Fibroblast of skin of abdomen (primary cell): ENCODE results near the gene COX6B2. TPM values are rescaled to one million over a fixed set of nuclear protein-coding genes. Genes with fewer than 3 reads are reported as not detected.
"Not testable (repeated sequence)": the region's sequence is repeated elsewhere in the genome, so short reads cannot be mapped to it uniquely, and the experiment has no call there.

ENCODE experiments used
- DNase-seq: peaks from one replicate; pipeline ENCODE4 v3.0.0-alpha.2; 2013
- polyA plus RNA-seq, 2 experiments: library from polyadenylated mRNA; unstranded; fragments of 120-200 nt; gene quantifications; one replicate each; pipeline ENCODE4 v1.2.1, GENCODE V29; 2013; ENCODE audit not compliant: insufficient read length in 2 of 2

Gene COX6B2, protein sequence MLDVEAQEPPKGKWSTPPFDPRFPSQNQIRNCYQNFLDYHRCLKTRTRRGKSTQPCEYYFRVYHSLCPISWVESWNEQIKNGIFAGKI
- 0.55 TPM for polyA plus RNA-seq (2013, experiment 1 of 2; ENCODE audit: insufficient read length)
- polyA plus RNA-seq (2013, experiment 2 of 2; ENCODE audit: insufficient read length), result 0.20 TPM

DNA sequence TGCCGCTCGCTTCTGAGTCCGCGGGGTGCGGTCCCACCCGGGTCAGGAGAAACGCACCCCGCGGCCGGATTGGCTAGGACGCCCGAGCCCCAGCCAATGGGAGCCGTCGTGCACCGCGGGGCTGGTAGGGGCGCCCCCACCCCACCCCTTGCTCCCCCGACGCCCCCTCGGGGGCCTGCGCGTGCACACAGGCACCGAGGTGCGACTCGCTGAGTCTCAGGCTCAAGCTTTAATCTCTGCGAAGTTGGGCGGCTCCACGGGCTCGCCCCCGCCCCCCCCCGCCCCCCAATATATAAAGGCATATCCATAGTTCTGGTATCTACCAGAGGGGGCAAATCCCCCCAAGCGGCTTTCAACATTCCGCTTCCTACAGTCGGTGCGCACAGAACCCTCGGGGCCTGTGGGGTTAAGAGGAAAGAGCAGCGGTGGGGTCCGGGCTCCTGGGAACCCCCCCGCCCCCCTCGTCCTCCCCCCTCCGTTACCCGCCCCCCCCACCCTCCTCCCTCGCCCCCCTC is at the start of gene COX6B2:
COX6B2 (minus strand) TSS at position 22 of the 515 bp plus-strand sequence. CDS start 198 bp downstream, outside the sequence.
- DNase-seq, result no peak

DNA sequence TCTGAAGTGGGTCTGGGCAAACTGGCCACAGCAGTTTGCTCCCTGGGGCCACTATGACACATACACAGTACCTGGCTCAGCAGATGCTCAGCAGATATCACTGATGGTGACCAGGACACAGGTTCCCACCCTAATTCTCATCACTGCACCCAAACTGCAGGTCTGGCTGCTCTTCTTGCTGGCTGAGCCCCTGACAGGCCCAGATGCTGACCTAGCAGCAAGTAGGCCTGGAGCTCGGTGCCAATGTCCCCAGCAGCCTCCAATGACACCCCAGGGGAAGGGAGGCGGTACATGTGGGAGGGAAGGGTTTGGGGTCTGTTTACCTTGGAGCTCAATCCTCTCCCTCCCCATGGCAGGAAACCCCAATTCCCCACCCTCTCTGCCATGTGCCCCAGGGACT is 48.0 kb upstream of the COX6B2 start:
- no peak for DNase-seq

DNA sequence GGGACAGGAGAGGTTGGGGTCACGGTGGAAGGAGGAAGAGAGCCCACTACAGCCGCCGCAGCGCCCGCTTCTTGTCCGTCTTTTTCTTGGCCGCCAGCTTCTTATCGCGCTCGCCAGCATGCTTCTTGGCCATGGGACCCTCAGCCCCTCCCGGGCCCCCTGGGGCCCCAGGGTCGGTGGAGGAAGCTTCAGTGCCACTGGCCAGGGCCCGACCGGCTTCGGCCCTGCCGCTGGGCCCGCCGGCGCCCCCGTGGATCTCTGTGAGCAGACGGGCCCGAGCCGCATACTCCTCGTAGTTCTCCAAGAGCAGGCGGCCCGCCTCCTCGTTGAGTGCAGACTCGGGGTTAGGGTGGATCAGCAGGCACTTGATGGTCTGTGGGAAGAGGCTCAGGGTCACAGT is 46.9 kb upstream of the COX6B2 start:
- not testable (repeated sequence) for DNase-seq

DNA sequence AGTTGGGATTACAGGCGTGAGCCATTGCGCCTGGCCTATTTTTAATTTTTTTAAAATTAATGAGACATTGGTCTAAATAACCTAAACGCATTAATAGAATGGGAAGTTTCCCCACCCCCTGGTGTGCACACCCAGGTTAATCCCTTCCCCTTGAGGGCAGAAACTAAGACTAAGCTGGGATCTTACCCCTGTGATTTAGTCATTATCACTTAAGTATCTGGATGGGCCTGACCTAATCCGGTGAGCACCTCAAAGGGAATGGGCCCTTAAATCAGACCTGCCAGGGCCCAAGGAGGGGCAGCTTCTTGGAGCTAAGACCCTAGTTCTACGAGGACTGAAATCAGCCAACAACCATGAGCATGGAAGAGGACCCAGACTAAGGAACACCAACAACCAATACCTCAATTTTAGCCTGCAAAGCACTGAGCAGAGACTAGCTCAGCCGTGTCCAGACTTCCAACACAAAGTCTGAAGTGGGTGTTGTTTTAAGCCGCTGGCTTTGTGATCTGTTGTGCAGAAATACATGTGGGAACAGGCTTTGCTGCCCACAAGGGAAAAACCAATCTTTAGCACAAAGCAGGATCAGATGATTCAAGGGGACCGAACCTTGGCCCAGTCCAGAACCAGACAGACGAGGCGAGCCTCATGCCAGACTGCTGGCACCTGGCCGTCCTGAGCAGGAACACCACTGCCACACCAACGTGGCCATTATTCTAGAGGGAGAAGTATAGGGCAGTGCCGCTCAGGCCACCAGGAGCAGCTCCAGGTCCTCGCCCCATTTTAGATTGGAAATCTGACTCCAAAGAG is 46.0 kb upstream of the COX6B2 start:
- no peak for DNase-seq

DNA sequence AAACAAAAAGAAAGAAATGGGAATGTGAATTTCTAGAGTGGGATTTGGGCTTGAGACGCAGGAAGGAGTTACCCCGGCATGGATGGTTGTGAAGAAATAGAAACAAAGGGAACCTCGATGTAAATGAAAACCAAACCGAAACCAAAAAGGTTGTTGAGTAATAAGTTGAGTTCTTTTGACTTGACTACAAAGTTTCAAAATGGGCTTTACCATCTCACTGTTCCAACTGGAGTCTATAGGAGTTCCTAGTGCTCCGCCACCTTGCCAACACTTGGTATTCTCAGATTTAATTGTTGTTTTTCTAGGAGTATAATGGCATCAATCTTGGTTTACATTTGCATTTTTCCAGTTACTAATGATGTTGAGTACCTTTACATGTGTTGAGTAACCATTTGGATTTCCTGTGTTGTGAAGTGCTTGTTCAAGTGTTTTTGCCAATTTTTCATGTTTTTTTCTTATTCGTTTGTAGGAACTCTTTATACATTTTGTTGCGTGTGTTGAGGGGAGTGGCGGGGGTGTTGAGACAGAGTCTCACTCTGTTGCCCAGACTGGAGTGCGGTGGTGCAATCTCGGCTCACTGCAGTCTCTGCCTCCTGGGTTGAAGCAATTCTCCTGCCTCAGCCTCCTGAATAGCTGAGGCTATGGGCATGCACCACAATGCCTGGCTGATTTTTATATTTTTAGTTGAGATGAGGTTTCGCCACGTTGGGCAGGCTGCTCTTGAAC is 43.8 kb upstream of the COX6B2 start:
- DNase-seq, result no peak

DNA sequence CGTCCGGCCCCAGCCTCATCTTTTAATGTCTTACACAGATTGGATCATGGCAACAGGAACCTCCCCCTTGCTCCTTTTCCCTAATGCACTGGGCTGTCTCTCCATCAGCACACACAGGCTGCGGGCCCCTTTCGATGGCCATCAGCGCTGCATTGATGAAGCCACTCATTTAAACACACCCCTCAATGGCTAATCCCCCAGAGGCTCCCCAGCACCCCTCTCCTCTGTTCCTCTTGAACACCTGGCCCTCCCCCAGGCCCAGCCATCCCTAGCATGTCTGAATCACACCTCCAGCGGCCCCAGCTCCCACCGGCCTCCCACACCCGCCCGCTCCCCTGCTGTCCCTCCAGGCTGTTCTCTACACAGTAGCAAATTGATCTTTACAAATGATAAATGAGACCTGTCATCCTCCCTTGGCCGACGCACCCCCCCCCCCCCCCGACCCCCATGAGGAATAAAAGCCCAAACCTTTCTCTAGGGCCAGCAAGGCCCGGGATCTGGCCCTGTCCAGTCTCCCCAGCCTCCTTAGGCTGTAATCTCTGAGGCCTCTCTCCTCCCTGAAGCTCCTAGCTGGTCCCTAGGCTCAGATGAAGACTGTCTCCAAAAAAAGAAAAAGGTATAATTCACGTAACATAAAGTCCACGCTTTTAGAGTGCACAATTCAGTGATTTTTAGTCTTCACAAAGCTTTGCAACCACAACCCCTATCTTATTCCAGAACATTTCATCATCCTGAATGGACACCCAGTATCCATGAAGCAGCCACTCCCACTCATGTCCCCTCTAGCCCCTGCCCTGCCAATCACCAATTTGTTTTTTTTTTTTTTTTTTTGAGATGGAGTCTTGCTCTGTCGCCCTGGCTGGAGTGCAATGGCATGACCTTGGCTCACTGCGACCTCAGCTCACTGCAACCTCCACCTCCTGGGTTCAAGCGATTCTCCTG is 38.6 kb upstream of the COX6B2 start:
- DNase-seq, result no peak

DNA sequence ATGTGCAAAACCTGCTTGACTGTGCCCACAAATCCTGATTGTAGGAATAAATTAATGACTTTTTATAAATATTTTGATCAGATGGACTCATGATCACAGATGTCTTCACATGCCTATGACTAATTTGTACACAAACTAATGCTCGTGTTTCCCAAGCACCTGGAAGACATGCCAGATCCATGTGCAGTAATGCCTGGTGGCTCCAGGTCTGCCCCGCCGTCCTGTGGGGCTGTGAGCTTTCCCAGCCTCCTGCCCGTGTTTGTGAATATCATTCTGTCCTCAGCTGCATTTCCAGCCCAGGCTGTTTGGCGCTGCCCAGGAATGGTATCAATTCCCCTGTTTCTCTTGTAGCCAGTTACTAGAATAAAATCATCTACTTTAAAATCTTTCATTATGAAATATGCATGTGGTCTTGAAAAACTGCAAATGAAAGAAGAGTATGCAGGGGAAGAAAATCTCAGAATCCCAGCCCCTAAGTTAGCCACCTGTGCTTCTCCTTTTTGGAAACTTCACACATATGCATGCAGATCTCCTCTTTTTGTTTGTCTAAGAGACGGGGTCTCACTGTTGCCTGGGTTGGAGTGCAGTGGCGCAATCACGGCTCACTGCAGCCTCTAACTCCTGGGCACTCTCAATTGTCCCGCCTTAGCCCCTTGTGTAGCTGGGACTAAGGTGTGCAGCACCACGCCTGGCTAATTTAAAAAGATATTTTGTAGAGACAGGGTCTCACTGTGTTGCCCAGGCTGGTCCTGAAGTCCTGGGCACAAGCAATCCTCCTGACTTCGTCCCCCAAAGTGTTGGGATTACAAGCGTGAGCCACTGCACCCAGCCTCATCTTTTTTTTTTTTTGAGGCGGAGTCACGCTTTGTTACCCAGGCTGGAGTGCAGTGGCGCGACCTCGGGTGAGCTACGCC is 37.4 kb upstream of the COX6B2 start:
- no peak for DNase-seq

DNA sequence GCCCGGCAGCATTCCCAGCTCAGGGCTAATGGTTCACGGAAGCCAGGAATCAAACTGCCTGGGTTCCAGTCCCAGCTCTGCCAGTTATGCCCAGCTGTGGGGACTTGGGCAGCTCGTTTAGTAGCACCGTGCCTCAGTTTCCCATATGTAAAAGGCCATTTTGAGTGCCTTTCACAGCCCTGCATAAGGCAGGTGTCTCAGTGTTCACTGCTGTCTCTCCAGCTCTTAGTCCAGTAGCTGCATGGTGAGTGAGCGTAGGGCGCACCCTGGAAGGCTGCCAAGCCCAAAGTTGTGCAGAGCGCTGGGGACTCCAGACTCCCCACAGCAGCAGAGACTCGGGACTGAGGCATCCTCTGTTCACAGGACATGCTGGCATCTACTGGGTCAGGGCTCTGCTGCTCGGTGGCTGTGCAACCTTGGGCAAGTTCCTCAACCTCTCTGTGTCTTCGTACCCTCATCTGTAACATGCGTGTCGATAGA is 36.7 kb upstream of the COX6B2 start:
- DNase-seq, result no peak

DNA sequence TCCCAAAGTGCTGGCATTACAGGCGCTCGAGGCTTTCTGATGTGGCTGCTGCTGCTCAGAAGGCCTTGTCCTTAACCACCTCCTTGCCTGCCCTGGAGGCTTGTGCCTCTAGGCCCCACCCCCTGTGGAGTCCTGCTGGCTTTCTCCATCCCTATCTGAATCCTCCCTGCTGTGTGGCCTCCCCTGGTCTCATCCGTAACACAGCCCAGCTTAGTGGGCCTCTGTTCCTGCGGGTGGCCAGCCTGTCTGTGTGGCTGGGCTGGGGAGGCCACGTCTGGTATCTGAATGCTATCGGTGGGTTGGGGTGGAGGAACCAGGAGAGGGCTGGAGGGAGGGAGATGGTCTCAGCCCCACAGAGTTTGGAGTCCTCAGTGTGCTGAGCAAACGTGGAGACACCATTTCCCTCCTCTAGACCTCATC is 36.0 kb upstream of the COX6B2 start:
- DNase-seq, result no peak

DNA sequence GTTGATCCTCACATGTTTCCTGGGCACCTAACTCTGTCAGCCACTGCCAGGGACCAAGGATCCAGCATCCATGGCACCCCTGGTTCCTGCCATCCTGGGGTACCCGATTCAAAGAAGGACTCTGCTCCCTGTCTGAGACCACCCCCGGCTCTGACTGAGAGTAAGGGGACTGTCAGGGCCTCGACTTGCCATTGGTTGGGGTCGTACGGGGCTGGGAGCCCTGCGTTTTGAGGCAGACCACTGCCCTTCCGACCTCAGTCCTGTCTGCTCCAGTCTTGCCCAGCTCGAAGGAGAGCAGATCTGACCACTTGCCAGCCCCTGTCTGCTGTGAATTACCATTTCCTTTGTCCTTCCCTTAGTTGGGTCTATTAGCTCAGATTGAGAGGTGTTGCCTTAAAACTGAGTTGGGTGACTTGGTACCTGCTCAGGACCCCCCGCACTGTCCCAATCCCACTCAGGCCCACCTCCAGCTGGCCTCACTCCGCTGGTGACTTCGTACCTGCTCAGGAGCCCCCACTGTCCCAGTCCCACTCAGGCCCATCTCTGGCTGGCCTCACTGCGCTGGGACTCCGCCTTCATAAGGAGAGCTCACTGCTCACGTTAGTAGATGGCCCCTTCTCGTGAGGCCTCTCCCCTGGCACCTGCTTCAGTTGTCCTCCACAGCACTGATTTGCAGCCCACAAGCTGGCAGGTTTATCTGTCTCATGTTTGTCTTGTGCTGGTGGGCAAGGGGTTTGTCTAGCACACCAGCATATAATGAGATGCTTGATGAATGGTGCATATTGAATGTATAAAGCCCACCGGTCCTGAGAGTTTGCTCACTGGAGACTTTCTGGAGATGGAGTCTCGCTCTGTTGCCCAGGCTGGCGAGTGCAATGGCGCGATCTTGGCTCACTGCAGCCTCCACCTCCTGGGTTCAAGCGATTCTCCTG is 35.1 kb upstream of the COX6B2 start:
- no peak for DNase-seq

DNA sequence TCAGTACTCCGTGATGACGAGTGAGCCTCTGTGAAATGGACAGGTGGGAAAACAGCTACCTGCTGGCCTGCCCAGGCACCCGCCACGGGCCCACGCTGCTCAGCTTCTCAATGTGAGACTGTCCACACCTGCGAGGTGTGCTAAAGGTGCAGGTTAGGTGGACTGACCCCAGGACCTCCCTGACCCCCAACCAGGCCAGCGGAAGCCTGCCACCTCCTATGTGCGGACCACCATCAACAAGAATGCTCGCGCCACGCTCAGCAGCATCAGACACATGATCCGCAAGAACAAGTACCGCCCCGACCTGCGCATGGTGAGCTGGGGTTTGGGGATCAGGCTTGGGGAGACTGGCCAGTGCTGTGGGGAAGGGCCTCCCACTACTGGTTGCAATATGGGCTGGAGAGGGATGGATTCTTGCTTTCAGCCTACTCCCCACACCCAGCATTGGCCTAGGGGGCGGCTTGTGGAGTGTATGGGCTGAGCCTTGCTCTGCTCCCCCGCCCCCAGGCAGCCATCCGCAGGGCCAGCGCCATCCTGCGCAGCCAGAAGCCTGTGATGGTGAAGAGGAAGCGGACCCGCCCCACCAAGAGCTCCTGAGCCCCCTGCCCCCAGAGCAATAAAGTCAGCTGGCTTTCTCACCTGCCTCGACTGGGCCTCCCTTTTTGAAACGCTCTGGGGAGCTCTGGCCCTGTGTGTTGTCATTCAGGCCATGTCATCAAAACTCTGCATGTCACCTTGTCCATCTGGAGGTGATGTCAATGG is 33.4 kb upstream of the COX6B2 start:
- DNase-seq, result no peak

DNA sequence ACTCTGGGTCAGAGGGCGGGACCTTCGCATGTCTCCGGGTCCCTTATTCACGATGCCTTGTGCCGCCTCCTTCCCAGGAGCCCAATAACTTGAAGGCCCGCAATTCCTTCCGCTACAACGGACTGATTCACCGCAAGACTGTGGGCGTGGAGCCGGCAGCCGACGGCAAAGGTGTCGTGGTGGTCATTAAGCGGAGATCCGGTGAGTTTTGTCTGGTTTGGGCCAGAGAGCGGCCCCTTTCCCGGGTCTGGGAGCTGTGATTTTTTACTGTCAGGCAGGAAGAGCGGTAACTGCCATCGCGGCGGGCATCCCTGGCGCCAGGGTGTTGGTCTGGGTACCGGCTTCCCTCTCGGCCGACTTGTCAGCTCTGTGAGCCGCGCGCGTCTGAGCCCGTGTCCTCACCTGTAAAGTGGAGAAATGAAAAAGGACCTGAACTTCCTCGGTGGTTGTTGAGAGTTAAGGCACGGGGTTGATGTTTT is 32.0 kb upstream of the COX6B2 start:
- no peak for DNase-seq

DNA sequence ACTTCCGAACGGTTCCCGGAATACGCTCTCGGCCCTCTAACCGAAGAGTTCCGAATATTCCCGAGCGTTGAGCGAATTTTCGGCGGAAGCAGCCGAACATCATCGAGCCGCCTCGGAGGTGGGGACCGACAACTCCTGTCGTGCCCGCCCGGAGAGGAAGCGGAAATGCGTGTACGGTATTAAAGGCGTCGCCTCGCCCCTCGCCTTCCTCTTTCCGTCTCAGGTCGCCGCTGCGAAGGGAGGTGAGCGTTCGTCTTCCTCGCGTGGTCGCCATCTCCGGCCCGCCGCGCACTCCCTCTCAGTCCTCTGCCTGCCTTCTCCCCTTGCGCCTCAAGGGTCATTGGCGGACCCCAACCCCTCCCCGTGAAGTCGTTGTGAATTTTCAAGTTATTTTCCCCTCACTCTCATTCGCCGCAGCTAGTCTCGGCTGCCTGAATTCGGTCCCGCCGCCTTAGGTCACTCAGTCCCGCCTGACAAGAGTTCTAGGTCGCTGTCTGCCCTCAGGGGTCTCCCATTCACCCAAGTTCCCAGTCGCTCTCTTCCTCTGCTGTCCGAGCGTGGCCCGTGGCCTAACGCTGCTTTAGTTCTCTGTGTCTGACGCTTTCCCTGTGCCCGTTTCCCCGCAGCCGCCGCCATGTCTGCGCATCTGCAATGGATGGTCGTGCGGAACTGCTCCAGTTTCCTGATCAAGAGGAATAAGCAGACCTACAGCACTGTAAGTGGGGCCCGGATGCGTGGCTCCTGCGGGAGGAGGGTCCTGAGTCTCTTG is 31.4 kb upstream of the COX6B2 start, which contains the start of gene RPL28:
RPL28 (plus strand) TSS at position 209 of the 769 bp plus-strand sequence; CDS start at position 635, 426 bp downstream.
- peak; percentile 98 for DNase-seq

DNA sequence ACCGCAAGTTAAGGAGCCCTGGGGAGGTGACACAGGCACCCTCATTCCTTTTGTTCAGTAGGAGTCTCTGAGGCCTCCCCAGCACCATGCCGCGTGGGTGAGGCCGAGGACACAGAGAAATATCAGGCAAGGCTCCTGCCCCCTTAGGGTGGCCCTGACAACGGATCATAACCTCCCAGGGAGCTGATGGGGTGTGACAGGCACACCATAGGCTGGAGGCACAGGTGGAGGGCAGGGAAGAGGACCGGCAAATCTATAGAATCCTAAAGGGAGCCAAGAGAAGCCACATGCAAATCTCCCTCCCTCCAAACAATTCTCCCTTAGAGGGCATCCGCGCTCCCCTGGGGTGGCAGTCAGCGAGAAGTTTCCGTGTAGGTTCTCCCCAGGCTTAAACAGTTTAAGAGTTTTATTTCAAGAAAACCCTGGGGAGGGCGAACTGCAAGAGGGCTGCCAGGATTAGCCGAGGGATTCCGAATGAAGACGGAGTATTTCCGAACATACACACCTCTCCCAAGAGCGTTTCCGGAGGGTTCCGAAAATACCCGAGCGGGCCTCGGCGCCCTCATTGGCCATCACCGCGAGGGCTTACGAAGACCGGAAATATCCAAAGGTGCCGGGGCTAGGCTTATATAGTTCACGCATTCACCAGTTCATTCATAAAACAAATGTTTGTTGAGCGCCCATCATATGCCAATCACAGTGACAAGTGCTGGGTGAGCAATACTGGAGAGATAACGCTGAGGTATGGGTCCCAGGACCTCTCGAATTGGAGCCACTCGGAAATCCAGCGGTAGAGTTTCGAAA is 30.6 kb upstream of the COX6B2 start:
- peak; percentile 95 for DNase-seq

DNA sequence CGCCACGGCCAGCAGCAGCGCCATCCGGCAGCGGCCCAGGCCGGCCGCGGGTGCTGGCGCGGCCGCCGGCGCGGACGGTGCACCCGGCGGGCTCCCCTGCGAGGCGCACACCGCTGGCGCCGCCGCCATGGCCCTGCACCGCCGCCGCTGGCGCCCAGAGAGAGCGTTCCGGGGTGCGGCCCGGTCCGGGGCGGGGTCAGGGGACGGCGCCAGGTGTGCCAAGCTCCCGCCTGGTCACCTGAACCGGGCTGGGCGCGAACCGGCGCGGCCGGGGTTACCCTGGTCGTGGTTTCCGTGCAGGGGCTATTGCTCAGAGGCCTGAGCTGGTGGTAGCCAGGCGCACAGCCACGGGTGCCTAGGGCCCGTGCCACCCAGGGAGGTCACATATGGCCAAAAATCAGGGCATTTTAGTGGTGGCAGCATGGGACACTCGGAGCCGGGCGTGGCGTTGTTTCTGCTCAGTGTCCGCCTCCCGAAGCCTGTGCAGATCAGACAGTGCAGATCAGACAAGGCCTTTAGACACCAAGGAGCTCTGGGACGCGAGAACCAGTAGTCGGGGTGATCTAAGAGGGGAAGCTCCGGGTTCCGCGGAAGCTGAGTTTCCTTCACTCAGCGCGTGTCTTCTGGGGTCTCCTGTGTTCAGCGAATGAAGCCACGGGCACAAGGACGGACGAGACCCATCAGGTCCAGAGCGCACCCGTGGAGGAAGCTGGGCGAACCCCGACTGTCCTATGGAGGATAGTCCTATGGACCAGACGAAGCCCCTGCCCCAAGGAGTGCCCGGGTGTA is 29.8 kb upstream of the COX6B2 start, which contains the start of gene TMEM238:
TMEM238 (minus strand) TSS at position 162 of the 789 bp plus-strand sequence; CDS start at position 129, 33 bp downstream.
- DNase-seq, result no peak
